ENCODE measurements around the gene DAND5. TPM values are rescaled to one million over a fixed set of nuclear protein-coding genes. Genes with fewer than 3 reads are reported as not detected.

The DAND5 gene
- polyA plus RNA-seq, 3 donors, result 0.07 to 0.18 TPM; not detected in 1

DNA sequence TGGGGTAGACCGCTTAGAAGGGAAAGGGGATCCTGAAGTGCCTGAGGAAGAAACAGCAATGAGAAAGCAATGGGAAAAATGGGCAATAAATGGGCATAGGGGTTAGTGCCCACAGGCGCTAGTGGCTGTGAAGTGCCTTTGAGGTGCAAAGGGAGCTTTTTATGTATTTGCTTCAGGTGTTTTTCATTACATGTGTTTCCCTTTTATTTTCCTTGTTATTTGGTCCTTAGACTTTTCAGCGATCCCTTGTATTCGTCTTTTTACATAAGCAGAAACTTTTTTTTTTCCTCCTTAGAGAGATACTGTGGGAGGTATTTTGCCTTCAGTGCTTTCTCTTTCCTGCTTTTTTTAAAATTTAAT lies 45.5 kb downstream of the DAND5 start:
- no peak for DNase-seq (ENCODE audit: extremely low read depth in 1 of 11, low read depth in 9 of 11, low spot score in 4 of 11)

GRCh38 chr19:13015361-13016223 lies 46.2 kb downstream of the DAND5 start:
- DNase-seq (ENCODE audit: extremely low read depth in 1 of 11, low read depth in 9 of 11, low spot score in 4 of 11), result no peak

DNA sequence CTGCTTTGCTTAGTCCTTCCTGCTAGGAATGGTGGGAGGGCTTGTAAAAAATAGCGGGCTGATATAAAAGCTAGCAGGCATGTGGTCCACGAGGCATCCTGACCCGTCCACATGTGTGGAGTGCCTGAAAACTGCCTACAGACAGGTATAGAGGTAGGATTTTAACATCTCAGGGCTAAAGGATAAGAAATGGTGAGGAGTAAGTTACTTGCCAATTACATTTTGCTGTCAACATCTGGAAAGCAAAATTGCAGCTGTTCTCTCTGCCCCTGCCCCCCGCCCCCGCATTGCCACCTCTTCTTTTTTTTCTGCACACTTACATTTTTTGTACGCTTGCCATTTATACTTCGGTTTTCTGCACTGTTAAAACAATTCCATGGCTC lies 46.9 kb downstream of the DAND5 start:
- no peak for DNase-seq (ENCODE audit: extremely low read depth in 1 of 11, low read depth in 9 of 11, low spot score in 4 of 11)

DNA sequence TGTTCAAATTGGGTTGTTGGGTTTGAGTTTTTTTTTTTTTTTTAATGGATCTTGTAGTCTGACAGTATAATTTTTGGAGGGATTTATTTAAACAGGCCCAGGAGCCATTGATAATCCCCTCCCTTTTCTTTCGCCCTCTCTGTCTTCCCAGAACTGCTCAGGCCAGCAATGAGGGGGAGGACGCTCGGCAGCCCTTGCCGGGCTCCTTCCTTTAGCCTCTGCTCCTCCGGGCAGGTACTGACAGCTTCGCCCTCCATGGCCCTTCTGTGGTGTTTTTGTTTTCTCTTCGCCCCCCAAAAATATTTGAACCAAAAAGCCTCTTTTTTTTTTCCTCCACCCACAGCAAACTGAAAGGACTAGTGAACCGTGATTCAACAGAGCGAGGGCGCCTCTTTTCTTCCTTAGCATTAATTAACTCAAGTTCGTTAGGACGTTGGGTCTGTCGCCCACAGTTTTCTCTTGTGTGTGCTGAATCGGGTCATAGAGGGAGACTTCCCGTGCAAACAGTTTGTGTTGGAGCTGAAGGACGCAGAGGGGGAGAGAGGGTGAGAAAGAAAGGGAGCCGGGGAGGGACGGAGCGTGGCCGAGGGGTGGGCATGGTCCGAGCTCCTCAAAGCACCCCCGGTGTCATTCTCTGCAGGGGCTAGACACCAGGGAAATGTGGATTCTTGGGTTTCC lies 47.4 kb downstream of the DAND5 start:
- no peak for DNase-seq (ENCODE audit: extremely low read depth in 1 of 11, low read depth in 9 of 11, low spot score in 4 of 11)

DNA sequence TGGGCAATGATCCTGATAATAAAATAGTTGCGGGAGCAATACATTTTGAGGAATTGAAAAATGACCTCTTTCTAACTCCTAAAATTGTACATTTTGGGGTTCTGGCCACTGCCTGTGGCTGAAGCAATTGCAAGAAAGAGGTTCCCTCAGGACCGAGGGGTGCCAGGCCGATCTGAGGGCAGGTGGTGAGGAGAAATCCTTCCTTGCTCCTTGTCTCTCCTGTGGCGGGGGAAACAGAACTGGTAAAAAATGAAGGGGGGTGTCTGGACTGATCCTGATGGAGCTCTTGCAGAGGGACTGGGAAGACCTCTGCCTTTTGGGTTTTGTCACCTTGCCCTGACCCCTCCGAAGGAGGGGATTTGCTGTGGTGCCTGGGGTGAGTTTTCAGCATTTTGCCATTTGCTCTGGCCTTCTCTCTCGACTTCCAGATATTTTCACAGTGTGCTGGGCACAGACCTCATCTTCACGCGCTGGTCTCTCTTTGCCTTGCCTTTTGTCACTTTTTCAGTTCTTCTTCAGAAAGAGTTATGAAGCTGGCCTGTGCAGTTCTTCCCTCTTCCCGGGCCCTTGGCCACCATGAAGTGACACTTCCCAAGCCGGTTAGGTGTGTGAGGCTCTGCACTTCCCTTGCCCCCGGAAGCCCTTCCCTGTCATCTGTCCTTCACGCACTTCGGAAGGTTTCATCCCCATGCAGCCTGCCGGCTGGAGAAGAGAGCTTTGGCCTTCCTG lies 48.1 kb downstream of the DAND5 start:
- DNase-seq (ENCODE audit: extremely low read depth in 1 of 11, low read depth in 9 of 11, low spot score in 4 of 11), result no peak

DNA sequence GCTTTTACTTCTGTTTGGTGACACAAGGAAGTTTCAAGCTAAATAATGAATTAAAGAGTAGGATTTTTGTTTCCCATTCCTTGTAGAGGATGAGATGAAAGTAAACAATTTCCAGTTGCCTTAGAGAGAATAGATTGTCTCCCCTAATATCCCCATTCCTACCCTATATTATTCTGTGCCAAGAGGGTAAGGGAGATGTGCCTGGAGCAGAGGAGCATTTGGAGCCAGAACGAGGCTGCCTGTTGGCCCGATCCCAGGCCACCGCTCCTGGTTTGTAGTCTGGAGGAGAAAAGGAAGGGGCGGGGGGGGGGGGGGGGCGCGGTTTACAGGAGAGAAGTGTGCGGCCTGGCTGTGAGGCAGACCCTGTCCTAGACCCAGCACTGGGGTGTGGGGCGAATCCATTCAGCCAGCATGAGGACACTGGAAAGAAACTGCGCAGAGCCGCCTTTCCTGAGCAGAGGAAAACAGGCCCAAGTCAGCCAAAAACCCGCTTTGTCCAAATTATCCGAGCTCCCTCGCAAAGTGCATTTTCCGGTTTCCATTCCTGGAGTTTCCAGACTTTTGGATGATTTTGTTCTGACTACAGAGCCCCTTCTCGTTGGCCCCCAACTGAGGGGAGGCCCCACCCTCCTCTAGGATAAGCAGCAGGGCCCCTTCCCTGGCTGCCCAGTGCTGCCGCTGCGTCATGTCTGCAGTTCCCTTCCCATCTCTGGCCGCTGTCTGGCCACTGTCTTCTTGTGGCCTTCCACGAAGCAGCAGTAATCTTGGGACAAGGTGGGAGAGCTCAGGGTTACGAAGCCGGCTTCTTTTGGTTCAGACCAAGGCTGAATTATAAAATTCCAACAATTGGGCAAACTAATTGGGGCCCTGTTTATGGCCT lies 48.9 kb downstream of the DAND5 start:
- DNase-seq (ENCODE audit: extremely low read depth in 1 of 11, low read depth in 9 of 11, low spot score in 4 of 11), result no peak

DNA sequence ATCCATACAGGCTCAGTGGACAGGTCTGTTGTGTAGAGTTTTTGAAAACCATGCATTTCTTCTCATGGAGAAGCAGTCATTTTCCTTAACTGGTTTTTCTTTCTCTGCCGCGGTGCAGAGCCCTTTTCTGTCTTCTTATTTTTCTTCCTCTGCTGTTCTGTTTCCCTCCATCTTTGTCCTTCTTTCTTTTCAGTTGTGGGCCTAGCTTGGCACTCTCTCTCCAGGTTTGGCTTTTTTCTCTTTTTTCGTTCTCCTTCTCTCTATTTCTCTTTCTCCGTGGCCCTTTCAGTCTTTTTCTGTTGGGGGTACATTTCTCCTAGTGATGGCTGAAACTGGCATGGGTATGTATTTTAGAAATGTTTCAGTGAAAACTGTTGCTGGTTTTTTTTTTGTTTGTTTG lies 50.0 kb downstream of the DAND5 start:
- DNase-seq (ENCODE audit: extremely low read depth in 1 of 11, low read depth in 9 of 11, low spot score in 4 of 11), result no peak

GRCh38 chr19:13020002-13020414 lies 50.6 kb downstream of the DAND5 start:
- no peak for DNase-seq (ENCODE audit: extremely low read depth in 1 of 11, low read depth in 9 of 11, low spot score in 4 of 11)

- peak in 3 of 11 donors; percentile 46 to 58 (median 53) for DNase-seq (ENCODE audit: extremely low read depth in 1 of 11, low read depth in 9 of 11, low spot score in 4 of 11)
These were observed 52.9 kb downstream of the DAND5 start for GRCh38 chr19:13022111-13022858.

DNA sequence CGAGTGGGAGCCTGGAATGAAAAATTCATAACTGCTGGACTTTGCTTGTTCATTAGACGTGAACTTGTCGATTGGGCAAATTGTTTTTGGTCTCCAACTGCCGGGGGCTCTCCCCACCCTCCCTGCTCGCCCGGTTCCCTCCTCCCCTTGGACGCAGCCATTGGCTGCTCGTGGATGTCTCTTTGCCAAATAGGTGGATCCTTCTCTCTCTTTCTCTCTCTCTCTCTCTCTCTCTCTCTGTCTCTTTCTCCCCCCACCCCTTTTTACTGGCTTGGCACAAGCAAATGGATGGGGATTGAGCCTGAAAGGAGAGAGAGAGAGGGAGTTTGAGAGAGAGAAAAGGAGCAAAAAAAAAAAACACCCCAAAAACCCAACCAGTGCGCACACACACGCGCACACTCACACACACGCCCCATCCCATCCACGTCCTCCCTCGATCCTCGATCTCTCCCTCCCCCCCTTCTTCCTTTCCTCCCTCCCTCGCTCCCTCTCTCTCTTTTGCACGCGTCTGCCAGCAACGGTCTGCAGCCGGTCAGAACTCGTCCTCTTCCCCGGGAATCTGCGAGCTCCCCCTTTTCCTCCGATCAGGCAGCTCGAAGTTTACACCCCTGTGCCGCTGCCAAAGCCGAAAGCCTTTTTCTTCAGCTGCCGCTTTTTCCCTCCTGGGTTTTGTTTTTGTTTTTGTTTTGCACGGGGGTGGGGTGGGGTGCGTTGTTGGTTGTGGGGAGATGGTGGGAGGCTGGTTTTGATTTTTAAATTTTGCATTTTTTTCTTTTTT lies 53.7 kb downstream of the DAND5 start:
- peak; percentile 55 to 85 (median 70) for DNase-seq (ENCODE audit: extremely low read depth in 1 of 11, low read depth in 9 of 11, low spot score in 4 of 11)

GRCh38 chr19:13023656-13024055 lies 54.3 kb downstream of the DAND5 start:
- no peak for DNase-seq (ENCODE audit: extremely low read depth in 1 of 11, low read depth in 9 of 11, low spot score in 4 of 11)

Other genes with a start within 250 kb of the DAND5 start
- 10 to 100 TPM; 66.7 to 81.9 (median 79.3) TPM for gene TNPO2, start 245.6 kb upstream of the DAND5 start, polyA plus RNA-seq (ENCODE audit: insufficient read length in 3 of 3)
- 100 to 1,000 TPM; 150 to 204 (median 184) TPM for gene TRIR, start 234.9 kb upstream of the DAND5 start, polyA plus RNA-seq (ENCODE audit: insufficient read length in 3 of 3)
- 10 to 100 TPM; 76.6 to 94.6 (median 82.7) TPM for gene GET3, start 232.1 kb upstream of the DAND5 start, polyA plus RNA-seq (ENCODE audit: insufficient read length in 3 of 3)
- gene BEST2, start 217.8 kb upstream of the DAND5 start, polyA plus RNA-seq (ENCODE audit: insufficient read length in 3 of 3), result under 1 TPM; 0.08 to 0.13 (median 0.09) TPM
- 10 to 100 TPM; 43.8 to 89.3 (median 56.4) TPM for gene HOOK2, start 194.0 kb upstream of the DAND5 start, polyA plus RNA-seq (ENCODE audit: insufficient read length in 3 of 3)
- 10 to 100 TPM; 32.8 to 50.1 (median 44.2) TPM for gene JUNB, start 178.1 kb upstream of the DAND5 start, polyA plus RNA-seq (ENCODE audit: insufficient read length in 3 of 3)
- gene PRDX2, start 167.8 kb upstream of the DAND5 start, polyA plus RNA-seq (ENCODE audit: insufficient read length in 3 of 3), result 100 to 1,000 TPM; 283 to 360 (median 327) TPM
- 1 to 10 TPM; 4.7 to 9.0 (median 6.7) TPM for gene THSD8, start 167.5 kb upstream of the DAND5 start, polyA plus RNA-seq (ENCODE audit: insufficient read length in 3 of 3)
- gene RNASEH2A, start 163.0 kb upstream of the DAND5 start, polyA plus RNA-seq (ENCODE audit: insufficient read length in 3 of 3), result 10 to 100 TPM; 29.4 to 44.1 (median 34.0) TPM
- under 1 TPM in 1 of 3 donors, not detected in 2; 0.14 TPM for gene RTBDN, start 135.0 kb upstream of the DAND5 start, polyA plus RNA-seq (ENCODE audit: insufficient read length in 3 of 3)
- gene MAST1, start 131.1 kb upstream of the DAND5 start, polyA plus RNA-seq (ENCODE audit: insufficient read length in 3 of 3), result 1 to 10 TPM; 1.0 to 1.3 (median 1.1) TPM
- gene DNASE2, start 88.1 kb upstream of the DAND5 start, polyA plus RNA-seq (ENCODE audit: insufficient read length in 3 of 3), result 10 to 100 TPM; 10.2 to 12.6 (median 11.7) TPM
- under 1 TPM; 0.27 to 0.59 (median 0.32) TPM for gene KLF1, start 82.4 kb upstream of the DAND5 start, polyA plus RNA-seq (ENCODE audit: insufficient read length in 3 of 3)
- gene GCDH, start 78.4 kb upstream of the DAND5 start, polyA plus RNA-seq (ENCODE audit: insufficient read length in 3 of 3), result 10 to 100 TPM; 31.9 to 38.3 (median 33.4) TPM
- gene SYCE2, start 50.3 kb upstream of the DAND5 start, polyA plus RNA-seq (ENCODE audit: insufficient read length in 3 of 3), result 1 to 10 TPM; 3.0 to 4.5 (median 3.1) TPM
- gene FARSA, start 35.9 kb upstream of the DAND5 start, polyA plus RNA-seq (ENCODE audit: insufficient read length in 3 of 3), result 10 to 100 TPM; 41.2 to 58.6 (median 52.8) TPM
- gene CALR, start 31.0 kb upstream of the DAND5 start, polyA plus RNA-seq (ENCODE audit: insufficient read length in 3 of 3), result 100 to 1,000 TPM; 842 to 975 (median 894) TPM
- 10 to 100 TPM; 63.4 to 87.5 (median 85.0) TPM for gene RAD23A, start 23.7 kb upstream of the DAND5 start, polyA plus RNA-seq (ENCODE audit: insufficient read length in 3 of 3)
- gene GADD45GIP1, start 12.4 kb upstream of the DAND5 start, polyA plus RNA-seq (ENCODE audit: insufficient read length in 3 of 3), result 10 to 100 TPM; 27.4 to 45.9 (median 40.6) TPM
- gene NFIX, start 25.9 kb downstream of the DAND5 start, polyA plus RNA-seq (ENCODE audit: insufficient read length in 3 of 3), result 10 to 100 TPM; 12.0 to 21.6 (median 21.3) TPM
- gene LYL1, start 133.3 kb downstream of the DAND5 start, polyA plus RNA-seq (ENCODE audit: insufficient read length in 3 of 3), result 1 to 10 TPM; 3.9 to 7.8 (median 5.5) TPM
- gene TRMT1, start 147.2 kb downstream of the DAND5 start, polyA plus RNA-seq (ENCODE audit: insufficient read length in 3 of 3), result 10 to 100 TPM; 37.1 to 39.2 (median 37.2) TPM
- gene NACC1, start 148.7 kb downstream of the DAND5 start, polyA plus RNA-seq (ENCODE audit: insufficient read length in 3 of 3), result 10 to 100 TPM; 21.2 to 34.0 (median 30.5) TPM
- gene STX10, start 180.8 kb downstream of the DAND5 start, polyA plus RNA-seq (ENCODE audit: insufficient read length in 3 of 3), result 10 to 100 TPM; 51.2 to 70.8 (median 60.4) TPM
- gene IER2, start 180.8 kb downstream of the DAND5 start, polyA plus RNA-seq (ENCODE audit: insufficient read length in 3 of 3), result 100 to 1,000 TPM in 2 of 3 donors, 10 to 100 TPM in 1; 97.6 to 118 (median 114) TPM